NCI-H2196 (cell line): ENCODE measurements around the gene UTP25.
A peak's percentile ranks its signal among the peaks of the same experiment; 100 is the strongest.
"Not testable (repeated sequence)": the region's sequence is repeated elsewhere in the genome, so short reads cannot be mapped to it uniquely, and the experiment has no call there.

Experiments used
- DNase-seq: peaks from one replicate; lab custom pipeline; 2025; ENCODE audit not compliant: unreplicated experiment; lab: John Stamatoyannopoulos, UW

UTP25 gene

DNA sequence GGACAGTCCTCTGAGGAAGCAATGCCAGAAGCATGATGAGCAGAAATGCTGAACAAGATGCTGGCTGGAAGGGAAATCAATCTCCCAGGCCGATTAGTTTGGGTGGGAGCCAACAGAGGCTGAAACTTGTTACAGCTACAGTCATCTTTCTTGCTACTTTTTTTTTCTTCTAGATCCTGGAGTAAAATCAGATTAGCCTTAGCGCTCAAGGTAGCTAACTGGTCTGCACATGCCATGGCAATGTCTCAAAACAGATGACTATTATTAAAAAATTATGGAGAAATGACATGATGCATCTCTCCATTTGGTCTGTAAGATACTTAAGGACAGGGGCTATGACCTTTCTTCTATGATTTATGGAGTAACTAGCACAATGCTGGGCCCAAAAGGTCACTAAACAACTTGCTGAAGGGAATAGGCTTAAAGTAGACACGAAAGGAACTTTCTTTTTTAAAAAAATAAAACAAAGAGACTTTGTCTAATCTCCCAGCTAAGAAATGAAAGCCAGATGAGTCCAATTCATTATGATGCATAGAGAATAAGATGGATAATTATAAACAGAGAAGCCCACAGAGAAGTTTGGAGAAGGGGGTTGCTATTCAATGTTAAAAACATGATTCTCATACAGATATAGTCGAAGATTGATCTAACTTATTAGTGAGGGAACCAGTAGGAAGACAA is 42.5 kb downstream of the UTP25 start:
- no peak for DNase-seq

DNA sequence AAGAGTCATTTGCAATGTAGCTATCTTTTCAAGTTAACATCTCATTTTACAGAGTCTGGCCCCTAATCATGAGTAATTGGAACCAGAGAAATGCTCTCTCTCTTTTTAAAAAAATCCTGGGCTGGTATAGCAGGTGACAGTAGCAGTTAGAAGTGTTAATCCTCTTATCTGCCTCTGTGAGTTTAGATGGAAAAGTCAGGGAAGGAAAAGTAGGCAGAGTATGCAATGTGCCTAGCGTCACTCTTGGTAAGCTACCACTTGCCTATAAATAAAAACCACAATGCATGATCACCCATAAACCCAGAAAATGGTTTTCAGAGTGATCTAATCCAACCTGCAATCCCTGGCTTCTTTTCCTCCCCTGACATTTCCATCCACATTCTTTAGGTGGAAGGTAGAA is 43.2 kb downstream of the UTP25 start:
- DNase-seq: no peak

DNA sequence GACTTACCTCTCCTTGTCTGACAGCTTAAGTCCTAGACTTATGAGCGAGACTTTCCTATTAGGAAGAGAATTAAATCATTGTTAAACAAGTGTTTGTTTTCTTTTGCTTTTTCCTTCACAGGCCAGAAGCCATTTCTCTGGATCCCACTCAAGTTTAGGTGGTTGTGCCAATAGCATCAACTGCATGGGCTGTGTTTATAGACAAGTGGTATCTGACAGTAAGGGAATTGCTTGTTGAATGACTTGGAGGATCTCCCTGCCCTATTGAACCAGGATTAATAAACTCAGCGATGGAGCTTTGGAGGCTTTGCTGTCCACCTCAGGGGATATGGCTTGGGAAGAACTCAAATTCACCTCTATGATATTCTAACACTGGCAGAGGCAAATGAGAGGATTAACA is 43.7 kb downstream of the UTP25 start:
- DNase-seq: no peak

DNA sequence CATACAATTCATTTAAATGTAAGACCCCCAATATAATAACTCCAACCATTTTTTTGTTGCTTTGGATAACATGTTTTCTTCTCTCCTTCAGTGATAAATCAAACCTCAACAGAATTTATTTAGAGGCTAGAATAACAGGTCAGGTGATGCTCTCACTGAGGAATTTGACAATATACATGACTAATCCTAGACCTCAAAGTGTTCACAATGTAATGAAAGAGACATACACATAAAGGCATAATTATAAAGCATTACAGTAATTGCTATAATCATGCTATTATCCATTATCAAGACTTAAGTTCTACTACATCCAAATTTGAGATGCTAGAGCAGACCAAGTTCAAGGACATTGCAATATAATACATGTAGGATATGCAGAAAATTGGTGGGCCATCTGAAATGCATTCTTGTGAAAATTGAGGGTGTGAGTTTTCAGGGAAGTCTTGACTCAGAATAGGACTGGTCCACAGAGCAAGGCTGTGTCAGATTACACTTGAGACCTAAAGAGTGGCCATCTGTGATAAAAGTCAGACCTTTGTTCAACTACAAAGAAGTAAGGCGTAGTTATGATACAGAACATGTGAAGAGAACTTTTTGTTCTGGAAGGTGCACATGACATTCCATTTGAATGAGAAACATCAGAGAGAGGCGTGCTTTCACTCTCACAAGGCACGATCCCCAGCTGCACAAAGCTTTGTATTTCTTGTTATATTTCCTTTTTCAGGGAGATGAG is 45.5 kb downstream of the UTP25 start:
- DNase-seq: no peak

DNA sequence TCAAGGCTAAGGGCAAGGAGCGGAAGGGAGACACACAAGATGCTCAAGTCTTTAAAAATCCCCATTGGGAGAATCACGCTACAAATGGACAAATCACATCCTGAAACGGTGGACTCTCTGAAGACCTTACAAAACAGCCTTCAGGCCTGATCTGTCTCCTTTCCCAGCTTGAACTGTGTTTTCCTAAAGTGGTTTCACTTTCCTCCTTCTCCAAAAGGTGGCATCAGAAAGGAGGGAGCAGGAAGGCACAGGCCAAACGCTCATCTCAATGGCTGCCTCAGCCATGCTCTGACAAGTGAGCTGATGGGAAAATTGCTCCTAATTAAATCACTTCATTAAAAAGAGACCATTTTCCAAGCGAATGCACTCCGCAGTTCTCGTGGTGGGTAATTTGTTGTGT is 47.7 kb downstream of the UTP25 start:
- DNase-seq: peak; percentile 78

DNA sequence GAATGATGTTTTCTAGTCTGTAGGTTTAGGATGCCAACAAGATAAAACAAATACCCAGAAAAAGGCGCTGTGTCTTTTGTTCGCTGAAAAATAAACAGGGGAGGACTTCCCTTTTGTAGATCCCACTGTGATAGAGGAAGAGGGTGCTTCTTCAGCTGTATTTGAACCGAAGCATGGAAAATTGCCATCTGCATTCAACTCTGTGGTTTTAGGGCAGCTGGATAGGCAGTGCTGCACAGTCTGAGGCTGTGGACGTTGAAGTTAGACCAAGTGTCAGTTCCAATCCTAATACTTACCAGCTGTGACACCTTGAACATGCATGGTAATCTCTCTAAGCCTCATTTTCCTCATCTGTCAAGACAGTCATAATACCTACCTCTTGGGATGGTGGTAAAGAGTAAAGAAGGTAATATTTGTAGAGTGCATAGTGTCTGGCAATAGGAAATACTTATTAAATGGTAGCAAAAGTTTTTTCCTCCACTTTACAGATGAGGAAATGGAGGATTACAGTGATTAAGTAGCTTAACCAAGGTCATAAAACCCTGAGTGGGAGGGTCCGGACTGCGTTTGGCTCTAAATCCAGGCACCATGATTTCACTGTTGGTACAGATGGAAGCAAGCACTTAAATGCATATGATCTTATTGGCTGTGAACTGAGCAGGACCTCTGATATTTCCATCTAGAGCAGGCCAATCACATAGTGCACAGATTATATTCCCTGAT is 48.5 kb downstream of the UTP25 start:
- DNase-seq: no peak

DNA sequence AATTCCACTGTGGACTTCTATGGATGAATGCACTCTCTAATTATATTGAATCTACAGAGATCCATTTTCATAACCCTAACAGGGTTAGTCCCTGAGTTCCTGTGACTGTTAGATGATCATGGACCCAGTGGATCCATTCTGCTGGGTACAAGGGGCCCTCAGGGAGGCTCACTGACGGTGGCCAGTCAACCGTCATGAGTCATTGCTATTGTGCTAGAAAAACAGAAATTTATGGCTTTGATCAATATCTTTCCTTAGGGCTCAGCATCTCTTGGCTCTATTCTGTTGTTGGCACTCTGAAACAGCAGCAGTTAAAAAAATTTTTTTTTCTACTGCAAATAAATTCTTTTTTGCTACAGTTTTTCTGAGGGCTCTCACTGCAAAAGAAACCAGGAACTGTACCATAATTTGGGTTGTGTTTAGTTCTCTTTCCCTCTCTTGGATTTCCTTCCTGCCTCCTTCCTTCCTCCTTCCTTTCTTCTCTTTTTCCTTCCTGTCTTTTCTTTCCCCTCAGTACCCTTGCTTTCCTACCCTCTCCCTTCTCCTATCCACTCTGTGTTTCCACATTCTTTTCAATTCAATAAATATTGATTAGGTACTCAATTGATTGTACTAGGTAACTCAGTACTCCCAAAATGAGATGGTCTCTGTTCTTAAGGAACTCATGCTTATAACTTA is 49.5 kb downstream of the UTP25 start:
- DNase-seq: no peak

DNA sequence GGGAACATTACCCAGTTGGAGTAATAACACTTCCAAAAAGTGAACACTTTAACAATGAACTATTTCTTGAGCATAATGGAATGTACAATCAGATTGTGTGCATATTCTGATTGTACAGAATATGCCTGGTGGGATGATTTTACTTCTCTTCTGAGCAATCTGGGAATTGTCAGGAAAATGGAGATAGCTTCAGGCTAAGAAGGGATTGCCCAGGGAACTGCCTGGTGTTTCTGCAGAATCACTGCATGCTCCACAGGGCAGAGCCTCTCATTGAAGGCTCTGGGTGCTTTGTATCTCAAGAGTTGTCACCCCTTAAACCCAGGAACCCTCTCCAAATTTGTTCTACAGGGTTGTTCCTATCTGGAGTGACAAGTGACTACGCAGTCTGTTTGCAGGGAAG is 51.2 kb downstream of the UTP25 start:
- no peak for DNase-seq

DNA sequence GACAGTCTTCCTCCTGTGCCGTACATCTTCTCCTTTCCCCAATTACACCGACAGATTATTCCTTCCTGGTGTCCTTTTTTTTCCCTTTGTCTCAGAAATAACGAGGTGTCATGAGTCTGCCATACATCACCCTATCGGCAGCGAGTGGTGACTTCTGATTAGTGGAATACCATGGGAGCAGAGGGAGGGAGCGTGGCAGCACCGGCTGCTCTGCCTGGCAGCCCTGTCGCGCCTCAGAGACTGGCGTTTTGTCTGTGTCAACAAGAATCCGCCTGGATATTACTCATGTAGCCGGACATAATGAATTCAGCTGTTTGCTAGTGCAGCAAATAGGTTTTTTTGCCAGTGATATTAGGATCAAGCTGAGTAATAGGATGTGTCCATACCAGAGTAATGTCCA is 51.8 kb downstream of the UTP25 start:
- DNase-seq: no peak

DNA sequence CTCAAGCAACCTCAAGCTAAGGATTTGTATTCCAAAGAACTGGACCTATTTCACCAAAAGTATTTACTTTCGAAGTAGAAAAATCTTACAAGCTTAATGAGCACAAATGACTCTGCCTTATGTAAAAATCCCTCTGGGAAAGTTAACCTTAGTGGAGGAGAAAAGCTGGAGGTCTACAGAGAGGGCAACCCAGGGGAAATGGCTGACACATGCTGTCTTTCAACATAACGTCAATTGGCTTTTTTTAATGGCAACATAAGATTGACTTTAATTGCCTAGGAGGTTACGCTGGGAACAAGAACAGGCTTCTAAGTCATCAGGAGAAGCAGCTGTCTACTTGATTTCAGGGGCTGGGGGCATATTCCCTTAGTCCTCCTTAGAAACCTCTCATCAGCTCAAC is 52.3 kb downstream of the UTP25 start:
- DNase-seq: no peak

DNA sequence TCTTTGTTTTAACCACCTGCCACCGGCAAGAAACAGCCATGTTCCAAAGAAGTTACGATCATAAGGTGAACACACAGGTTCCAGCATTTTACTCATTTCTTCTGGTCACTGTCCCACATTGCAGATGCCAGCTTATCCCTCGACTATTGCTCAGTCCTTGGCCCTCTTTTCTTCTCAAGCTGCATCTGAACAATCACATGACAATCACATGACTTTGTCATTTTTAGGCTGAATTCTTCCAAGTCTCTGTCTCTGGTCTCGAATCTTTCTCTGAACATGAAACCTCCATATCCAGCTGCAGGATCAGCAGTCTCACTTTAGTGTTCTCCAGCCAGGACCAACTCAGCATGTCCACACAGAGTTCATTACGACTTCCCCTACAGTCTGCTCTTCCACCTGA is 53.8 kb downstream of the UTP25 start:
- DNase-seq: no peak

DNA sequence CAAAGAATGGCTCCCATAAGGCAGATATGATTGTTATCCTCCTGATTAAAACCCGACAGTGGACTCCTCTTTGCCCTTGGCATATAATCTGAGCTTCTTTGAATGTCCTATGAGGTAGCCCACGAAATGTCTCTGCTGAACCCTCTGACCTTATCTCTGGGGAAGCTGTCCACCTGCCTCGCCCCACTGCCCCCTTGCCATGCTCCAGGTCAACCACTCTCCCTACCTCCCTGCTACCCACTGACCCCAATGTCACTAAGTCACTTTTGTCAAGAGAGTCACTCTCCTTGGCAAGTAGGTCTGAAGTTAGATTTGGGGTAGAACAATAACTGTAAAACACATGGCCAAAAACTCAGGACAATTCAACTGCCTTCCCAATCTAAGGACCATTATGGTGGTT is 54.5 kb downstream of the UTP25 start:
- no peak for DNase-seq

DNA sequence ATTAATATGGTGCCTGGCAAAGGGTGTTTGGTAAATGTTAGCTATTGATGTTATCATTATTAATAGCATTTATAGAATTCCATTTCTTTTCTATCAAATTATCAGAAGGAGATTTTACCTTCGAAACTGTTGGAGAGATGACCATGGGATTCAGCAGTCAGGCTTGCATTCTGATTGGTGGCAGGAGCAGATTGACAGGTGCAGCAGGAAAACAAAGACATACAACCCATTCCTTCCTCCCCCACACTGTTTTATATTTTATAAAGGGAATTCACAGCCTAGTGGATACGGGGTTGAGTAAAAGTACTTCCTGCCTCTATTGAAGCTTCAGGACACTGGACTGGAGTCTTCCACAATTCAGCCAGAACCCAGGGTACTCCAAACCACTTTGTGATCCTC is 55.2 kb downstream of the UTP25 start:
- DNase-seq: no peak

DNA sequence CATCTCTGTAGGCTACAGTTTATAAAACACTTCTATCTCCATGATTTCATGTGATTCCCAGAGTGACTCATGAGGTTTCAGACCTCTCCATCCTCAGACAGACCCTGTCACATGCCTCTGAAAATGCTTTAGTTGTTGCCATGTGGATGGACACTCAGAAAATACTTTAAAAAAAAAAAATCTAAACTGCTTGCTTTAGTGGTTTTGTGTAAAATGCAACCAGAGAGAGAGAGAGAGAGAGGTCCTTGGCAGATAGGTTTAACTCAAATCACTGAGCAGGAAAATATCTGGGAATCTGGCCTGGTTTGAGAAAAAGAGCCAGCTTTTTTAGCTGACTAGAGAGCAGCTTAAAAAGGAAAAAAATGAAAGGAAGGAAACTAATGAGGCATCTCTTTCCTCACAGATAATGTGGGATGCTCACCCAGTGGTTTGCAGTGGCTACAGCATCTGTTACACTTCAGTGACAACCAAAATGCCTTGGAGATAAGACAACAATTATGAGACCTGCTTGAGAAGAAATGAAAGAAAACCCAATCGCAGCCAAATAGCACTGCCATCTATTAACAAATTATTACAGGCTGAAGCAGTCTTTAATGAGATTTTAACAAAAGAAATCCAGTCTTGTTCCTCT is 55.7 kb downstream of the UTP25 start:
- no peak for DNase-seq

DNA sequence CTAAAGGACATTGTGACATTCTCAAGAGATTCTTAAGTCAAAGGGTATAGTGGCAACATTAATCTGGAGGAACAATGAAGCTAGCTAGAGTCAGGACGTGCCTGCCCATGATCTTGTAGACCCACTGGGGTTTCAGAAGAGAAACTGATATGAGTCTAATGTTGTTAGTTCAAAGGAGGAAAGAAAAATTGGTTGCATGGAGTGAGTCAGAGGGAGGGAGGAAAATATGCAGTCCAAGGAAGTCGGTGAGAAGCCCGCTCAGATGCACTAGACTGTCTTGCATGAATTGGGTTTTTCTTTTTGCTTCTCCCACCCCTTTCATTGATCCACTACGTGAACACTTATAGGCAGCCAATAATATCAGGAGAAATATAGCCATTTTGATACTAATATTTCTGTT is 56.5 kb downstream of the UTP25 start:
- DNase-seq: no peak

DNA sequence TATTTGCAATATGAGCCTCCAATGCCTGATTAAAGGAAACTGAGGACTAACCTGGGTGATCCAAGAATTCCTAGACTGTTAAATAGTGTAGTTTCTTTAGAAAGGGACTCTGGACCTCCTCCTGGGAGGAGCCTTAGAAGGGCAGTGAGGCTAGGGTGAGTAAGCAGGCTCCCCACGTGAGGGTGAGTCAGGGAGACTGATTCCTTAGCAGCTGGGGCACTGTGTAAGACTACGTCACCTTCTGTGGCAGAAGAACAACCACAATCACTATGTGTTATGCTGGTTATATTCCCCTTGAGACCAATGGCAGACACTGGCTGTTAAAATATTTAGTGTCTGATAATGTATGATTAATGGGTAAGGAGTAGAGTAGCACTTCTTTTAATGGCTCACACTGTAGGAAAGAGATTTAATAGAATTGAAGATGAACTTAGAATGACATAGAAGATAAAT is 56.9 kb downstream of the UTP25 start:
- no peak for DNase-seq

DNA sequence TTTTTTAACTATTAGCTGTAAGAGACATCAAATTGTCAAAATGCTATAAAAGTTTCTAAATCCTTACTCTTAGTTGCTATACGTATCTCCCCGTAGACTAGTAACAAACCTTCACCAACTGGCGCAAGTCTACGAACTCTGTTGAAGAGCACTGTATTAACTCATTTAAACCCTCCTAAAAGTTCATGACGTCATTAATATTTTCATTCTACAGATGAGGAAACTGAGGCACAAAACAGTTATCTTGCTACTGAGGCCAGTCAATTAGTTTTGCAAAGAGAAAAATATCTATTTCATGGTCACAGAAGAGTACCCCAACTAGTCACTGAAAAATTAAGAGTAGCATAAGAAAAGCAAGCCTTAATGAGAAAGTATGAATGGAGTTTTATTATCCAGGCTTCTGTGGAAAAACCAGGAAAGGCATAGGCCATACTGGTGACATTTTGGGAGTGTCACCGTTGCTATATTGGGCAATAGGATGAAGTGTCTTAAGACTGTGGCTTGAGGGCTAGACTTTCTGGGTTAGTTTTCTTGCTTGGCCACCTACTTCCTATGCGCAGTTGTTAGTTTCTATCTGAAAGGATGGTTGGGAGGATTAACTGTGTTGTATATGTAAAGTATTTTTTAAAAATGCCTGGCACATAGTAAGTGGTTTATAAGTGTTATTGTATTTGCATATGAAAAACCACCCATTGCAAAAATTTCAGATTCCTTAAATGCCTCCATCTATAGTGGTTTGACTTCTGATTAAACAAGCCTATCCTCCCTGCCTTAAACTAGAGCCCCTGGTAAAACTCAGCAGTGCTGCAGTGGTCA is 57.8 kb downstream of the UTP25 start:
- DNase-seq: no peak

DNA sequence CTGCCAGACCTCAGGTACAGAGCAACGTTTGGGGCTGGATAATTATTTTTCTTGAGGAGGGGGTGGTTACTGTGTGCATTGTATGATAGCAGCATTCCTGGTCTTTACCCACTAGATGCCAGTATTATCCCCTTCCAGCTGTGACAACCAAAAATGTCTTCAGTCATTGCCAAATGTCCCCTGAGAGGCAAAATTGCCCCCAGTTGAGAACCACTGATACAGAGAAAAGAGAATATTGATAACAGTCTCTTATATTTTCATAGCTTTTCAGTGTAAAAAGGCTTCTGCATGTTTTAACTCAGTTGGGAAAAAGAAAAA is 58.4 kb downstream of the UTP25 start:
- DNase-seq: no peak

DNA sequence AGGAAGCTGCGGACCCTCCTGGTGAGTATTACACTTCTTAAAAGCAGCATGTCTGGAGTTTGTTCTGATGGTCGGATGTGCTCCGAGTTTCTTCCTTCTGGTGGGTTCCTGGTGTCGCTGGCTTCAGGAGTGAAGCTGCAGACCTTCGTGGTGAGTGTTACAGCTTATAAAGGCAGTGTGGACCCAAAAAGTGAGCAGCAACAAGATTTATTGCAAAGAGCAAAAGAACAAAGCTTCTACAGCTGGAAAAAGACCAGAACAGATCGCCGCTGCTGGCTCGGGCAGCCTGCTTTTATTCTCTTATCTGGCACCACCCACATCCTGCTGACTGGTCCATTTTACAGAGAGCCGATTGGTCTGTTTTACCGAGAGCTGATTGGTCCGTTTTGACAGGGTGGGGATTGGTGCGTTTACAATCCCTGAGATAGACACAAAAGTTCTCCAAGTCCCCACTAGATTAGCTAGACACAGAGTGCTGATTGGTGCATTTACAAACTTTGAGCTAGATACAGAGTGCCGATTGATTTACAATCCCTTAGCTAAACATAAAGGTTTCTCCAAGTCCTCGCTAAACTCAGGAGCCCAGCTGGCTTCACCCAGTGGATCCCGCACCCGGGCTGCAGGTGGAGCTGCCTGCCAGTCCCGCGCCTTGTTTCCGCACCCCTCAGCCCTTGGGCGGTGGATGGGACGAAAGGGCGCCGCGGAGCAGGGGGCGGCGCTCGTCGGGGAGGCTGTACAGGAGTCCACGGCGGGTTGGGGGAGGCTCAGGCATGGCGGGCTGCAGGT is 60.7 kb downstream of the UTP25 start:
- not testable (repeated sequence) for DNase-seq

DNA sequence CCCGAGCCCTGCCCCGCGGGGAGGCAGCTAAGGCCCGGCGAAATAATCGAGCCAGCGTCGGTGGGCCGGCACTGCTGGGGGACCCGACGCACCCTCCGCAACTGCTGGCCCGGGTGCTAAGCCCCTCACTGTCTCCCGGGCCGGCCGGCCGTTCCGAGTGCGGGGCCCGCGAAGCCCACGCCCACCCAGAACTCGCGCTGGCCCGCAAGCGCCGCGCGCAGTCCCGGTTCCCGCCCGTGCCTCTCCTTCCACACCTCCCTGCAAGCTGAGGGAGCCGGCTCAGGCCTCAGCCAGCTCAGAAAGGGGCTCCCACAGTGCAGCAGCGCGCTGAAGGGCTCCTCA is 61.3 kb downstream of the UTP25 start:
- no peak for DNase-seq
